WTC11 (cell line): Measurements from ENCODE around the gene GAS5.
"Not testable (repeated sequence)": the region's sequence is repeated elsewhere in the genome, so short reads cannot be mapped to it uniquely, and the experiment has no call there.

Experiments
- CREB1 ChIP-seq: sonication (generic); formaldehyde crosslinking; IDR thresholded peaks from 2 replicates; pipeline ENCODE4 v1.8.0; 2023; ENCODE audit warnings: mild to moderate bottlenecking, missing genetic modification reagents
- GABPB1 ChIP-seq: sonication (generic); formaldehyde crosslinking; IDR thresholded peaks from 2 replicates; pipeline ENCODE4 v1.8.1; 2023; ENCODE audit warnings: mild to moderate bottlenecking, missing genetic modification reagents
- NFYB ChIP-seq: sonication (generic); formaldehyde crosslinking; conservative IDR thresholded peaks from 2 replicates; pipeline ENCODE4 v1.8.0; 2022; ENCODE audit warnings: low read depth, missing genetic modification reagents

DNA sequence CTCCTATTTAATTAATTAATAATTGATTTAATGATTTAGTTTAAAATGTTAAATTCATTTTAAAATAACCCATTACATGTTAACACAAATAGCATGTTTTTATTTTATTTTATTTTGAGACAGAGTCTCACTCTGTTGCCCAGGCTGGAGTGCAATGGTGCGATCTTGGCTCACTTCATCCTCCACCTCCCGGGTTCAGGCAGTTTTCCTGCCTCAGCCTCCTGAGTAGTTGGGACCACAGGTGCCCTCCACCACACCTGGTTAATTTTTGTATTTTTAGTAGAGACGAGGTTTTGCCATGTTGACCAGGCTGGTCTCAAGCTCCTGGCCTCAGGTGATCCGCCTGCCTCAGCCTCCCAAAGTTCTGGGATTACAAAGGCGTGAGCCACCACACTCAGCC is 8.2 kb downstream of the GAS5 start:
- not testable (repeated sequence) for TF ChIP-seq GABPB1 (CRISPR knock-in tag); NFYB (CRISPR knock-in tag); CREB1
